ENCODE measurements around the gene MAN1C1. TPM values are rescaled to one million over a fixed set of nuclear protein-coding genes. Genes with fewer than 3 reads are reported as not detected.
A peak's percentile ranks its signal among the peaks of the same experiment; 100 is the strongest.
"Not testable (repeated sequence)": the region's sequence is repeated elsewhere in the genome, so short reads cannot be mapped to it uniquely, and the experiment has no call there.

MAN1C1 gene
- total RNA-seq, 1 experiment from 2014 or later, result 9.3 TPM

- Histone ChIP-seq H3K27me3 (ENCODE audit: insufficient read depth, low read length) (no peaks in the 10 kb centered on the region), H2BK5ac (ENCODE audit: insufficient read length, low read length) (no peak overlapping the region), H4K20me1 (ENCODE audit: control insufficient read depth, insufficient read depth, insufficient read length) (no peaks in the 10 kb centered on the region), H2AFZ (ENCODE audit: low read length) (no peak overlapping the region), H3K79me2 (ENCODE audit: insufficient read depth, low read length) (no peaks in the 10 kb centered on the region), H4K5ac (ENCODE audit: insufficient read length, low read depth, low read length) (no peak overlapping the region), H3K79me1 (ENCODE audit: insufficient read depth, low read depth, low read length, poor library complexity, severe bottlenecking) (no peaks in the 10 kb centered on the region), H4K91ac (ENCODE audit: insufficient read length, low read depth, low read length) (no peak overlapping the region), H4K8ac (replicated peaks; ENCODE audit: insufficient read length, low read depth, low read length) (no peak overlapping the region), H2BK12ac (ENCODE audit: insufficient read length, low read depth, low read length) (no peak overlapping the region), H3K18ac (ENCODE audit: insufficient read length, low read depth, low read length) (no peak overlapping the region), H3T11ph (ENCODE audit: low read length) (no peak overlapping the region), H2BK20ac (ENCODE audit: low read depth, low read length, poor library complexity, severe bottlenecking) (no peak overlapping the region), H3K4me2 (ENCODE audit: insufficient read depth, insufficient read length, low read length) (no peak overlapping the region), H3K23me2 (ENCODE audit: insufficient read length, low read depth, low read length, poor library complexity, severe bottlenecking) (no peaks in the 10 kb centered on the region), H3K23ac (ENCODE audit: insufficient read length, low read depth, low read length) (no peak overlapping the region), H3K27ac (ENCODE audit: insufficient read length, low read depth, low read length) (no peak overlapping the region), H2AK5ac (ENCODE audit: insufficient read length, low read length) (no peak overlapping the region), H3K4ac (ENCODE audit: low read depth, low read length) (no peak overlapping the region), H3K14ac (ENCODE audit: insufficient read depth, low read length) (no peak overlapping the region), H2BK120ac (ENCODE audit: low read depth, low read length, poor library complexity, severe bottlenecking) (no peak overlapping the region), H3K56ac (ENCODE audit: insufficient read length, low read depth, low read length) (no peak overlapping the region), H3K9me3 (ENCODE audit: control insufficient read depth, low read depth, low read length) (no peaks in the 10 kb centered on the region), H3K9ac (ENCODE audit: extremely low read depth, insufficient read length, low read length) (no peak overlapping the region), H3K4me1 (ENCODE audit: insufficient read depth, low read length) (no peaks in the 10 kb centered on the region), H2BK15ac (ENCODE audit: low read depth, low read length) (no peak overlapping the region)
- no CpG with 5 or more reads among the region's 7 CpGs for WGBS (ENCODE audit: extremely low coverage, insufficient read length, low lambda C conversion rate)
- H3K27ac Mint-ChIP-seq, result no peak overlapping the region
- no peak for DNase-seq
- no peaks in the 10 kb centered on the region for H3K4me1 Mint-ChIP-seq
- H3K4me3 Mint-ChIP-seq, result no peak overlapping the region
- no peak for TF ChIP-seq CTCF (conservative IDR thresholded peaks at IDR 0.05)
- peaks cover 0 to 4% of the 10 kb centered on the region in 2 experiments; a peak in 1 of 5 replicates for H3K9me3 Mint-ChIP-seq
- H3K27me3 Mint-ChIP-seq (ENCODE audit: low read depth), result peaks cover 12% of the 10 kb centered on the region
- no peaks in the 10 kb centered on the region; a peak in 1 of 7 replicates for H3K36me3 Mint-ChIP-seq (ENCODE audit: insufficient read depth in 1 of 3, low read depth in 3 of 3)
Observed at GRCh38 chr1:25599969-25600610, 16.5 kb upstream of the MAN1C1 start.

GRCh38 chr1:25600971-25601699, 15.5 kb upstream of the MAN1C1 start:
- peak overlapping the region in 1 of 2 experiments; percentile 41; a peak in 1 of 5 replicates for H3K4me3 Mint-ChIP-seq
- H3K79me1 ChIP-seq (ENCODE audit: insufficient read depth, low read depth, low read length, poor library complexity, severe bottlenecking); H3K27ac ChIP-seq (ENCODE audit: insufficient read length, low read depth, low read length); H3K4ac ChIP-seq (ENCODE audit: low read depth, low read length); H4K91ac ChIP-seq (ENCODE audit: insufficient read length, low read depth, low read length); H3K79me2 ChIP-seq (ENCODE audit: insufficient read depth, low read length); DNase-seq; H4K5ac ChIP-seq (ENCODE audit: insufficient read length, low read depth, low read length); H2BK120ac ChIP-seq (ENCODE audit: low read depth, low read length, poor library complexity, severe bottlenecking); H3K4me1 ChIP-seq (ENCODE audit: insufficient read depth, low read length); H3K14ac ChIP-seq (ENCODE audit: insufficient read depth, low read length); H4K20me1 ChIP-seq (ENCODE audit: control insufficient read depth, insufficient read depth, insufficient read length); H4K8ac ChIP-seq (replicated peaks; ENCODE audit: insufficient read length, low read depth, low read length); H3K27me3 ChIP-seq (ENCODE audit: insufficient read depth, low read length); H3T11ph ChIP-seq (ENCODE audit: low read length); H3K9ac ChIP-seq (ENCODE audit: extremely low read depth, insufficient read length, low read length); H3K9me3 ChIP-seq (ENCODE audit: control insufficient read depth, low read depth, low read length); H2BK15ac ChIP-seq (ENCODE audit: low read depth, low read length); H3K36me3 Mint-ChIP-seq (ENCODE audit: insufficient read depth in 1 of 3, low read depth in 3 of 3); H3K4me2 ChIP-seq (ENCODE audit: insufficient read depth, insufficient read length, low read length); H3K23me2 ChIP-seq (ENCODE audit: insufficient read length, low read depth, low read length, poor library complexity, severe bottlenecking); H2BK20ac ChIP-seq (ENCODE audit: low read depth, low read length, poor library complexity, severe bottlenecking); H3K18ac ChIP-seq (ENCODE audit: insufficient read length, low read depth, low read length); H2BK12ac ChIP-seq (ENCODE audit: insufficient read length, low read depth, low read length); H3K23ac ChIP-seq (ENCODE audit: insufficient read length, low read depth, low read length); H2BK5ac ChIP-seq (ENCODE audit: insufficient read length, low read length); H3K56ac ChIP-seq (ENCODE audit: insufficient read length, low read depth, low read length); H3K4me1 Mint-ChIP-seq; H3K9me3 Mint-ChIP-seq; H2AFZ ChIP-seq (ENCODE audit: low read length); H2AK5ac ChIP-seq (ENCODE audit: insufficient read length, low read length): not testable (repeated sequence)
- peaks cover 11% of the 10 kb centered on the region for H3K27me3 Mint-ChIP-seq (ENCODE audit: low read depth)
- 0 out of 7 replicates have a peak overlapping the region, but pooled peaks of 1 of the 3 experiments have one; percentile 68 for H3K27ac Mint-ChIP-seq
- WGBS (ENCODE audit: extremely low coverage, insufficient read length, low lambda C conversion rate), result no CpG with 5 or more reads among the region's 5 CpGs
